ENCODE results near the gene ANAPC16. TPM values are rescaled to one million over a fixed set of nuclear protein-coding genes. Genes with fewer than 3 reads are reported as not detected.
A peak's percentile ranks its signal among the peaks of the same experiment; 100 is the strongest.
"Not testable (repeated sequence)": the region's sequence is repeated elsewhere in the genome, so short reads cannot be mapped to it uniquely, and the experiment has no call there.

ANAPC16 gene
- total RNA-seq, 2 experiments from 2014 or later: 61.9 to 64.3 TPM

DNA sequence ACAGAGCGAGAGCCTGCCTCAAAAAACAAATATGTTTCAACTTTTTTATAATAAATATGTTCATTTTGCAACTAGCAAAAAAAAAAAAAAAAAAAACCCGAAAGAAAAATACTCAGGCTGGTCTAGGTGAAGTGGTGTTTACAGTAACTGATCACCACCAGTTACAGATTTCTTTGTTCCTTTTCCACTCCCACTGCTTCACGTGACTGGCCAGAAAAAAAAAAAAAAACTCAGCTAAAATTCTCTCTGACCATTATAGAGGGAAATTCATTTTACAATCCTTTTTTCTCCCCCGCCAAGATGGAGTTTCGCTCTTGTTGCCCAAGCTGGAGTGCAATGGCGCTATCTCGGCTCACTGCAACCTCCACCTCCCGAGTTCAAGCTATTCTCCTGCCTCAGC is 4.8 kb downstream of the ANAPC16 start:
- intact Hi-C loops (cut with DNase I, micrococcal nuclease): loop anchor here (5.0 kb wide), 3 partner anchors 148 to 323 kb away; no protein-coding TSS in a partner anchor
- no peak overlapping the region for H3K4me3 Mint-ChIP-seq

GRCh38 chr10:72221278-72221677 is 5.5 kb downstream of the ANAPC16 start:
- intact Hi-C loops (cut with DNase I, micrococcal nuclease): loop anchor here (5.0 kb wide), 3 partner anchors 149 to 324 kb away; no protein-coding TSS in a partner anchor
- no peak overlapping the region for H3K27ac Mint-ChIP-seq
- no peak for DNase-seq
- Histone ChIP-seq H3K4me3 (ENCODE audit: low read length) (no peak overlapping the region), H3K27ac (ENCODE audit: low read depth in 1 of 2, low read length in 2 of 2) (no peak overlapping the region), H3K9me3 (ENCODE audit: control insufficient read depth in 1 of 2, insufficient read depth in 1 of 2, low read length in 2 of 2) (no peaks in the 10 kb centered on the region), H3K4me1 (ENCODE audit: insufficient read depth, low read length) (peaks cover 52% of the 10 kb centered on the region), H3K27me3 (ENCODE audit: control insufficient read depth in 1 of 2, insufficient read depth in 2 of 2, low read length in 2 of 2) (no peaks in the 10 kb centered on the region), H3K36me3 (ENCODE audit: insufficient read depth, low read length) (peaks cover 52% of the 10 kb centered on the region)
- POLR2A ChIA-PET: interaction anchor here (0.6 to 2.9 kb wide), 2 partner anchors 27 to 158 kb away, joined by 3 to 7 read pairs; no protein-coding TSS in a partner anchor
- TF ChIP-seq, protein P1, sequence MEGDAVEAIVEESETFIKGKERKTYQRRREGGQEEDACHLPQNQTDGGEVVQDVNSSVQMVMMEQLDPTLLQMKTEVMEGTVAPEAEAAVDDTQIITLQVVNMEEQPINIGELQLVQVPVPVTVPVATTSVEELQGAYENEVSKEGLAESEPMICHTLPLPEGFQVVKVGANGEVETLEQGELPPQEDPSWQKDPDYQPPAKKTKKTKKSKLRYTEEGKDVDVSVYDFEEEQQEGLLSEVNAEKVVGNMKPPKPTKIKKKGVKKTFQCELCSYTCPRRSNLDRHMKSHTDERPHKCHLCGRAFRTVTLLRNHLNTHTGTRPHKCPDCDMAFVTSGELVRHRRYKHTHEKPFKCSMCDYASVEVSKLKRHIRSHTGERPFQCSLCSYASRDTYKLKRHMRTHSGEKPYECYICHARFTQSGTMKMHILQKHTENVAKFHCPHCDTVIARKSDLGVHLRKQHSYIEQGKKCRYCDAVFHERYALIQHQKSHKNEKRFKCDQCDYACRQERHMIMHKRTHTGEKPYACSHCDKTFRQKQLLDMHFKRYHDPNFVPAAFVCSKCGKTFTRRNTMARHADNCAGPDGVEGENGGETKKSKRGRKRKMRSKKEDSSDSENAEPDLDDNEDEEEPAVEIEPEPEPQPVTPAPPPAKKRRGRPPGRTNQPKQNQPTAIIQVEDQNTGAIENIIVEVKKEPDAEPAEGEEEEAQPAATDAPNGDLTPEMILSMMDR (IDR thresholded peaks at IDR 0.05): no peak
- no peak for ATAC-seq (ENCODE audit: poor library complexity)
- H3K36me3 Mint-ChIP-seq (ENCODE audit: low read depth): peaks cover 58% of the 10 kb centered on the region
- no peak overlapping the region for H3K4me3 Mint-ChIP-seq
- CTCF ChIA-PET: interaction anchor here (0.7 to 1.6 kb wide), 5 partner anchors 70 to 174 kb away, joined by 3 to 9 read pairs (median 4); no protein-coding TSS in a partner anchor
- H3K4me1 Mint-ChIP-seq (ENCODE audit: low read depth): peaks cover 49% of the 10 kb centered on the region
- no peaks in the 10 kb centered on the region for H3K27me3 Mint-ChIP-seq
- H3K9me3 Mint-ChIP-seq: no peaks in the 10 kb centered on the region

More for the DNA sequence above, 4.8 kb downstream of the ANAPC16 start:
- H3K27ac Mint-ChIP-seq: no peak overlapping the region
- Histone ChIP-seq H3K27me3 (ENCODE audit: control insufficient read depth in 1 of 2, insufficient read depth in 2 of 2, low read length in 2 of 2) (no peaks in the 10 kb centered on the region), H3K36me3 (ENCODE audit: insufficient read depth, low read length) (peaks cover 49% of the 10 kb centered on the region), H3K4me1 (ENCODE audit: insufficient read depth, low read length) (peaks cover 54% of the 10 kb centered on the region), H3K9me3 (ENCODE audit: control insufficient read depth in 1 of 2, insufficient read depth in 1 of 2, low read length in 2 of 2) (no peaks in the 10 kb centered on the region), H3K4me3 (ENCODE audit: low read length) (no peak overlapping the region), H3K27ac (ENCODE audit: low read depth in 1 of 2, low read length in 2 of 2) (no peak overlapping the region)
- TF ChIP-seq, protein P1 (IDR thresholded peaks at IDR 0.05): no peak
- H3K27me3 Mint-ChIP-seq: no peaks in the 10 kb centered on the region
- H3K36me3 Mint-ChIP-seq (ENCODE audit: low read depth): peaks cover 64% of the 10 kb centered on the region
- no peak for ATAC-seq (ENCODE audit: poor library complexity)
- H3K4me1 Mint-ChIP-seq (ENCODE audit: low read depth): peaks cover 50% of the 10 kb centered on the region
- CTCF ChIA-PET: interaction anchor here (0.7 to 1.6 kb wide), 4 partner anchors 94 to 173 kb away, joined by 3 to 9 read pairs (median 6); no protein-coding TSS in a partner anchor
- no peaks in the 10 kb centered on the region for H3K9me3 Mint-ChIP-seq
- no peak for DNase-seq
- POLR2A ChIA-PET: interaction anchor here (0.6 to 2.9 kb wide), 2 partner anchors 27 to 158 kb away, joined by 3 to 7 read pairs; no protein-coding TSS in a partner anchor

- Mint-ChIP-seq H3K27me3 (no peaks in the 10 kb centered on the region), H3K4me3 (peak overlapping the region; percentile 7), H3K36me3 (ENCODE audit: low read depth) (peaks cover 61% of the 10 kb centered on the region), H3K9me3 (no peaks in the 10 kb centered on the region), H3K4me1 (ENCODE audit: low read depth) (peaks cover 54% of the 10 kb centered on the region), H3K27ac (peak overlapping the region; percentile 53)
- Histone ChIP-seq H3K4me3 (ENCODE audit: low read length) (no peak overlapping the region), H3K27me3 (ENCODE audit: control insufficient read depth in 1 of 2, insufficient read depth in 2 of 2, low read length in 2 of 2) (no peaks in the 10 kb centered on the region), H3K36me3 (ENCODE audit: insufficient read depth, low read length) (peaks cover 57% of the 10 kb centered on the region), H3K9me3 (ENCODE audit: control insufficient read depth in 1 of 2, insufficient read depth in 1 of 2, low read length in 2 of 2) (no peaks in the 10 kb centered on the region), H3K4me1 (ENCODE audit: insufficient read depth, low read length) (peaks cover 44% of the 10 kb centered on the region), H3K27ac (ENCODE audit: low read depth in 1 of 2, low read length in 2 of 2) (no peak overlapping the region)
- peak in 2 of 14 experiments; percentile 48 to 53 for DNase-seq
- CTCF ChIA-PET: interaction anchor here (1.0 to 2.1 kb wide), 7 partner anchors 24 to 327 kb away, joined by 3 to 13 read pairs (median 5); no protein-coding TSS in a partner anchor
- ATAC-seq (ENCODE audit: poor library complexity): no peak
- POLR2A ChIA-PET: interaction anchor here (0.6 to 1.6 kb wide), 8 partner anchors 8 to 839 kb away, joined by 3 to 6 read pairs (median 4); partner anchors contain the start of genes ANAPC16 and ASCC1
- intact Hi-C loops (cut with DNase I, micrococcal nuclease): loop anchor here (2.0 to 5.0 kb wide), 6 partner anchors 91 to 326 kb away; no protein-coding TSS in a partner anchor
- TF ChIP-seq, protein P1 (IDR thresholded peaks at IDR 0.05): no peak
These were observed 7.9 kb downstream of the ANAPC16 start for GRCh38 chr10:72223743-72224101.

- ChIA-PET POLR2A (interaction anchor here (0.6 to 1.6 kb wide), 7 partner anchors 9 to 838 kb away, joined by 3 to 6 read pairs (median 4); partner anchors contain the start of genes ANAPC16 and ASCC1), CTCF (interaction anchor here (1.0 to 2.1 kb wide), 5 partner anchors 51 to 328 kb away, joined by 3 to 13 read pairs (median 4); no protein-coding TSS in a partner anchor)
- not testable (repeated sequence) for H3K27me3 Mint-ChIP-seq; H3K27ac ChIP-seq (ENCODE audit: low read depth in 1 of 2, low read length in 2 of 2); ATAC-seq (ENCODE audit: poor library complexity); H3K27me3 ChIP-seq (ENCODE audit: control insufficient read depth in 1 of 2, insufficient read depth in 2 of 2, low read length in 2 of 2); DNase-seq; H3K4me3 ChIP-seq (ENCODE audit: low read length); H3K9me3 Mint-ChIP-seq; H3K9me3 ChIP-seq (ENCODE audit: control insufficient read depth in 1 of 2, insufficient read depth in 1 of 2, low read length in 2 of 2)
- Mint-ChIP-seq H3K4me1 (ENCODE audit: low read depth) (peaks cover 54% of the 10 kb centered on the region), H3K27ac (peak overlapping the region; percentile 53), H3K36me3 (ENCODE audit: low read depth) (peaks cover 60% of the 10 kb centered on the region), H3K4me3 (peak overlapping the region; percentile 7)
- intact Hi-C loops (cut with DNase I, micrococcal nuclease): loop anchor here (2.0 to 5.0 kb wide), 4 partner anchors 152 to 327 kb away; no protein-coding TSS in a partner anchor
- H3K4me1 ChIP-seq (ENCODE audit: insufficient read depth, low read length): peaks cover 41% of the 10 kb centered on the region
- H3K36me3 ChIP-seq (ENCODE audit: insufficient read depth, low read length): peaks cover 57% of the 10 kb centered on the region
These were observed 8.4 kb downstream of the ANAPC16 start for GRCh38 chr10:72224191-72224590.

Measured in CD4-positive, alpha-beta T cell (primary cell).